Activated naive CD8-positive, alpha-beta T cell treated with anti-CD3 and anti-CD28 coated beads, Interleukin-2, amount 50 U/mL, for 16 hours (primary cell): ENCODE measurements around the gene PRX.
"Not testable (repeated sequence)": the region's sequence is repeated elsewhere in the genome, so short reads cannot be mapped to it uniquely, and the experiment has no call there.

Experiments
- DNase-seq: peaks from one replicate; pipeline ENCODE4 v3.0.0-alpha.2; 2020; ENCODE audit warnings: low read depth, low spot score

Gene PRX

GRCh38 chr19:40392123-40392522 is 21.1 kb downstream of the PRX start:
- DNase-seq: no peak

GRCh38 chr19:40390084-40390742 is 23.0 kb downstream of the PRX start, which contains the start of gene HIPK4:
Gene HIPK4 (minus strand): TSS chr19:40390181. CDS start chr19:40389902, 279 bp downstream.
- DNase-seq: no peak

GRCh38 chr19:40389404-40390083 is 23.6 kb downstream of the PRX start:
- DNase-seq: no peak

GRCh38 chr19:40388481-40388880 is 24.7 kb downstream of the PRX start:
- DNase-seq: no peak

GRCh38 chr19:40387155-40387554 is 26.0 kb downstream of the PRX start:
- DNase-seq: no peak

GRCh38 chr19:40383668-40384248 is 29.4 kb downstream of the PRX start:
- no peak for DNase-seq

GRCh38 chr19:40381321-40381720 is 31.9 kb downstream of the PRX start:
- DNase-seq: no peak

GRCh38 chr19:40380199-40381037 is 32.8 kb downstream of the PRX start:
- no peak for DNase-seq

GRCh38 chr19:40379446-40380198 is 33.6 kb downstream of the PRX start:
- DNase-seq: no peak

GRCh38 chr19:40378509-40378908 is 34.7 kb downstream of the PRX start:
- DNase-seq: no peak

GRCh38 chr19:40377876-40378385 is 35.2 kb downstream of the PRX start:
- no peak for DNase-seq

GRCh38 chr19:40376286-40376862 is 36.8 kb downstream of the PRX start:
- DNase-seq: no peak

GRCh38 chr19:40374084-40374483 is 39.1 kb downstream of the PRX start:
- DNase-seq: no peak

- no peak for DNase-seq
Measured at GRCh38 chr19:40371802-40372122, 41.4 kb downstream of the PRX start.

GRCh38 chr19:40370997-40371801 is 42.0 kb downstream of the PRX start:
- no peak for DNase-seq

- not testable (repeated sequence) for DNase-seq
Measured at GRCh38 chr19:40370253-40370652, 42.9 kb downstream of the PRX start.

- DNase-seq: no peak
Measured at GRCh38 chr19:40369797-40370196, 43.4 kb downstream of the PRX start.

GRCh38 chr19:40367577-40368434 is 45.4 kb downstream of the PRX start:
- no peak for DNase-seq
